ENCODE data around the gene PTPRC.

Gene PTPRC

GRCh38 chr1:198756470-198756869 lies 117.6 kb downstream of the PTPRC start:
- Histone ChIP-seq H3K27ac (ENCODE audit: extremely low read depth, low read depth, low read length) (no peak overlapping the region), H3K36me3 (ENCODE audit: control insufficient read depth in 2 of 2, insufficient read depth in 1 of 2, low read length in 2 of 2) (no peaks in the 10 kb centered on the region), H3K4me1 (ENCODE audit: control insufficient read depth, insufficient read depth, low read length) (no peaks in the 10 kb centered on the region), H3K9me3 (ENCODE audit: control insufficient read depth, insufficient read depth, low read depth, low read length) (no peaks in the 10 kb centered on the region), H3K4me3 (ENCODE audit: low read depth, low read length) (no peak overlapping the region)
- ChIA-PET POLR2A (no interaction called here), CTCF (interaction anchor here (0.6 to 2.7 kb wide), 12 partner anchors 9 to 947 kb away, joined by 3 to 18 read pairs (median 5); no protein-coding TSS in a partner anchor)
- TF ChIP-seq ZNF223 (tag by site-specific recombination; IDR thresholded peaks at IDR 0.05), result no peak
- TF ChIP-seq ZNF664 (tag by site-specific recombination; IDR thresholded peaks at IDR 0.05), result peak; percentile 24; the same call in 1 of the 2 replicates
- no peak for TF ChIP-seq ZNF112 (tag by site-specific recombination; IDR thresholded peaks at IDR 0.05)
- TF ChIP-seq ZNF654 (tag by site-specific recombination; IDR thresholded peaks at IDR 0.05; ENCODE audit: low read depth), result peak; percentile 52

DNA sequence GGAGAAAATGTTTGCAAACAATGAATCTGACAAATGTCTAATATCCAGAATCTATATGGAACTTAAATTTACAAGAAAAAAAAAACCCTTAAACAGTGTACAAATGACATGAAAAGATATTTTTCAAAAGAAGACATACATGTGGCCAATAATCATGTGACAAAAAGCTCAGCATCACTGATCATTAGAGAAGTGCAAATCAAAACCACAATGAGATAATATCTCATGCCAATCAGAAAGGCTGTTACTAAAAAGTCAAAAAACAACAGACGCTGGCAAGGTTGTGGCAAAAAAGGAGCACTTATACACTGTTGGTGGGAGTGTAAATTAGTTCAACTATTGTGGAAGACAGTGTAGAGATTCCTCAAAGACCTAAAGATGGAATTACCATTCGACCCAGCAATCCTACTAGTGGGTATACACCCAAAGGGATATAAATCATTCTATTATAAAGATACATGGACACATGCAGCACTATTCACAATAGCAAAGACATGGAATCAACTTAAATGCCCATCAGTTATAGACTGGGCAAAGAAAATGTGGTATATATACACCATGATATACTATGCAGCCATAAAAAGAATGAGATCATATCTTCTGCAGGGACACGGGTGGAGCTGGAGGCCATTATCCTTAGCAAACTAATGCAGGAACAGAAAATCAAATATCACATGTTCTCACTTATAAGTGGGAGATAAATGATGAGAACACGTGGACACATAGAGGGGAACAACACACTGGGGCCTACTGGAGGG lies 123.2 kb downstream of the PTPRC start:
- peaks cover 8% of the 10 kb centered on the region; the same call in 1 of the 2 replicates for H3K4me1 ChIP-seq (ENCODE audit: control insufficient read depth, insufficient read depth, low read length)
- H3K4me3 ChIP-seq (ENCODE audit: low read depth, low read length), result no peak overlapping the region
- CTCF ChIA-PET, result interaction anchor here (0.6 kb wide), 1 partner anchor 194 kb away, joined by 3 read pairs; no protein-coding TSS in a partner anchor
- H3K9me3 ChIP-seq (ENCODE audit: control insufficient read depth, insufficient read depth, low read depth, low read length), result no peaks in the 10 kb centered on the region
- no peaks in the 10 kb centered on the region for H3K36me3 ChIP-seq (ENCODE audit: control insufficient read depth in 2 of 2, insufficient read depth in 1 of 2, low read length in 2 of 2)
- POLR2A ChIA-PET, result no interaction called here
- no peak overlapping the region for H3K27ac ChIP-seq (ENCODE audit: extremely low read depth, low read depth, low read length)
- TF ChIP-seq OSR2 (tag by site-specific recombination; IDR thresholded peaks at IDR 0.05) (no peak), ZEB2 (tag by site-specific recombination; IDR thresholded peaks at IDR 0.05) (no peak), MYNN (tag by site-specific recombination; IDR thresholded peaks at IDR 0.05; ENCODE audit: borderline replicate concordance) (no peak), ZNF211 (tag by site-specific recombination; IDR thresholded peaks at IDR 0.05; ENCODE audit: low read depth) (peak; percentile 81), ZNF133 (tag by site-specific recombination; IDR thresholded peaks at IDR 0.05) (peak; percentile 30; the same call in 1 of the 2 replicates), ZNF433 (tag by site-specific recombination; IDR thresholded peaks at IDR 0.05; ENCODE audit: low read depth) (no peak), BCL11B (tag by site-specific recombination; IDR thresholded peaks at IDR 0.05; ENCODE audit: low read depth) (no peak), ZNF792 (tag by site-specific recombination; IDR thresholded peaks at IDR 0.05) (no peak), SP7 (tag by site-specific recombination; IDR thresholded peaks at IDR 0.05) (no peak), ZNF776 (tag by site-specific recombination; IDR thresholded peaks at IDR 0.05; ENCODE audit: borderline replicate concordance) (no peak), YY1 (tag by site-specific recombination; IDR thresholded peaks at IDR 0.05) (no peak), INSM2 (tag by site-specific recombination; IDR thresholded peaks at IDR 0.05) (no peak)
- TF ChIP-seq, protein P1, sequence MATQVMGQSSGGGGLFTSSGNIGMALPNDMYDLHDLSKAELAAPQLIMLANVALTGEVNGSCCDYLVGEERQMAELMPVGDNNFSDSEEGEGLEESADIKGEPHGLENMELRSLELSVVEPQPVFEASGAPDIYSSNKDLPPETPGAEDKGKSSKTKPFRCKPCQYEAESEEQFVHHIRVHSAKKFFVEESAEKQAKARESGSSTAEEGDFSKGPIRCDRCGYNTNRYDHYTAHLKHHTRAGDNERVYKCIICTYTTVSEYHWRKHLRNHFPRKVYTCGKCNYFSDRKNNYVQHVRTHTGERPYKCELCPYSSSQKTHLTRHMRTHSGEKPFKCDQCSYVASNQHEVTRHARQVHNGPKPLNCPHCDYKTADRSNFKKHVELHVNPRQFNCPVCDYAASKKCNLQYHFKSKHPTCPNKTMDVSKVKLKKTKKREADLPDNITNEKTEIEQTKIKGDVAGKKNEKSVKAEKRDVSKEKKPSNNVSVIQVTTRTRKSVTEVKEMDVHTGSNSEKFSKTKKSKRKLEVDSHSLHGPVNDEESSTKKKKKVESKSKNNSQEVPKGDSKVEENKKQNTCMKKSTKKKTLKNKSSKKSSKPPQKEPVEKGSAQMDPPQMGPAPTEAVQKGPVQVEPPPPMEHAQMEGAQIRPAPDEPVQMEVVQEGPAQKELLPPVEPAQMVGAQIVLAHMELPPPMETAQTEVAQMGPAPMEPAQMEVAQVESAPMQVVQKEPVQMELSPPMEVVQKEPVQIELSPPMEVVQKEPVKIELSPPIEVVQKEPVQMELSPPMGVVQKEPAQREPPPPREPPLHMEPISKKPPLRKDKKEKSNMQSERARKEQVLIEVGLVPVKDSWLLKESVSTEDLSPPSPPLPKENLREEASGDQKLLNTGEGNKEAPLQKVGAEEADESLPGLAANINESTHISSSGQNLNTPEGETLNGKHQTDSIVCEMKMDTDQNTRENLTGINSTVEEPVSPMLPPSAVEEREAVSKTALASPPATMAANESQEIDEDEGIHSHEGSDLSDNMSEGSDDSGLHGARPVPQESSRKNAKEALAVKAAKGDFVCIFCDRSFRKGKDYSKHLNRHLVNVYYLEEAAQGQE (tag by site-specific recombination; IDR thresholded peaks at IDR 0.05), result no peak
